ENCODE measurements around the gene TMEM80.

DNA sequence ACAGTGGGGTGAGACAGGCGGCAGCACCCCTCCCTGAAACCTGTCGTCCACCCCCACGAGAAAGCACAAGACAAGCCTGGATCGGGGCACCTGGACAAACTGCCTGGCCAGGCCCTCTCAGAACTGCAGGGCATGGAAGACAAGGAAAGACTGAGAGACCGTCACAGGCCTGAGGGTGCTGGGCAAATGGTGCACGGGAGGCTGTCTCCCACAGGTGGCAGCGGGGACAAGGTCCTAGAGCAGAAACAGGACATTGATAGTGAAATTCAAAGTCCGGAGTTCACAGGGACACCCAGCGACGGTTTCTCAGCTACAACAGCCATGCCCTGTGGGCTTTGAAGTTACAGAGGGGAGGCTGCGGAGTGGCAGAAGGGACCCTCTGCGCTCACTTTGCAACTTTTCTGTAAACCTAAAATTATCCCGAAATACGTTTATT lies 37.9 kb upstream of the TMEM80 start:
- TF ChIP-seq, protein P1, sequence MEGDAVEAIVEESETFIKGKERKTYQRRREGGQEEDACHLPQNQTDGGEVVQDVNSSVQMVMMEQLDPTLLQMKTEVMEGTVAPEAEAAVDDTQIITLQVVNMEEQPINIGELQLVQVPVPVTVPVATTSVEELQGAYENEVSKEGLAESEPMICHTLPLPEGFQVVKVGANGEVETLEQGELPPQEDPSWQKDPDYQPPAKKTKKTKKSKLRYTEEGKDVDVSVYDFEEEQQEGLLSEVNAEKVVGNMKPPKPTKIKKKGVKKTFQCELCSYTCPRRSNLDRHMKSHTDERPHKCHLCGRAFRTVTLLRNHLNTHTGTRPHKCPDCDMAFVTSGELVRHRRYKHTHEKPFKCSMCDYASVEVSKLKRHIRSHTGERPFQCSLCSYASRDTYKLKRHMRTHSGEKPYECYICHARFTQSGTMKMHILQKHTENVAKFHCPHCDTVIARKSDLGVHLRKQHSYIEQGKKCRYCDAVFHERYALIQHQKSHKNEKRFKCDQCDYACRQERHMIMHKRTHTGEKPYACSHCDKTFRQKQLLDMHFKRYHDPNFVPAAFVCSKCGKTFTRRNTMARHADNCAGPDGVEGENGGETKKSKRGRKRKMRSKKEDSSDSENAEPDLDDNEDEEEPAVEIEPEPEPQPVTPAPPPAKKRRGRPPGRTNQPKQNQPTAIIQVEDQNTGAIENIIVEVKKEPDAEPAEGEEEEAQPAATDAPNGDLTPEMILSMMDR (IDR thresholded peaks at IDR 0.05), result no peak
- TF ChIP-seq ZFX (IDR thresholded peaks at IDR 0.05; ENCODE audit: borderline replicate concordance), result no peak

All from 22Rv1 (cell line).